HG02642 (cell line): ENCODE measurements around the gene PER2.

Experiments
- ATAC-seq: cut with Tn5 transposase; IDR thresholded peaks from one replicate; pipeline ENCODE4 v1.9.1; 2021; ENCODE audit warnings: mild to moderate bottlenecking; ENCODE audit not compliant: unreplicated experiment, poor library complexity

PER2 gene

DNA sequence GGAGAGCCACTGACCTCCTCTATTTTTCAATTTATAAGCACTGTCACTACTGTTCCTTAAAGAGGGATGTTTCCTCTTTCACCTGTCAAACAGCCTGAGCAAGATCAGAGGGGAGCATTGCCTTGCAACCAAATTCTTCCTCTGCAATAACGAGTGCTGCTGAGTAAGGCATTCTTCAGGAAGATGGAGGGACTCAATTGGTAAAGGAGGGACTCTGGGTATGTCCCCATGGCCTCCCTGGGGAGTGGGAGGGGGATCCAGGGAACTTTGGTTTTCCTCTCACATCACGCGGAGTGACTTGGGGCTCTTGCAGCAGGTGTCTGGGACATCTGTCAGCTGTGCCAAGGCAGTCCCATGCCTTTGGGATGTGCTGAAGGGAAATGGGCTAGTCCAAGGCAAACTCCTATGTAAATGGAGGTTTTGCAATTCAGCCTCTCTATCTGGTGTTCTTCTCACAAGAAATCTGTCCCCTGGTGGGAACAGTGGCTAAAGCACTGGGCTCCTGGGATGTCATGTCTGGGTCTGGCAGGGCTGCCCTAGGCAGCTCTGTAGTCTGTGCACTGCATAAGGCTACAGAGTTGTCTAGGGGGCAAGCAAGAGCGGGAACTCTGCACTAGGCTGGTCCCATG lies 34.2 kb downstream of the PER2 start:
- no peak for ATAC-seq

DNA sequence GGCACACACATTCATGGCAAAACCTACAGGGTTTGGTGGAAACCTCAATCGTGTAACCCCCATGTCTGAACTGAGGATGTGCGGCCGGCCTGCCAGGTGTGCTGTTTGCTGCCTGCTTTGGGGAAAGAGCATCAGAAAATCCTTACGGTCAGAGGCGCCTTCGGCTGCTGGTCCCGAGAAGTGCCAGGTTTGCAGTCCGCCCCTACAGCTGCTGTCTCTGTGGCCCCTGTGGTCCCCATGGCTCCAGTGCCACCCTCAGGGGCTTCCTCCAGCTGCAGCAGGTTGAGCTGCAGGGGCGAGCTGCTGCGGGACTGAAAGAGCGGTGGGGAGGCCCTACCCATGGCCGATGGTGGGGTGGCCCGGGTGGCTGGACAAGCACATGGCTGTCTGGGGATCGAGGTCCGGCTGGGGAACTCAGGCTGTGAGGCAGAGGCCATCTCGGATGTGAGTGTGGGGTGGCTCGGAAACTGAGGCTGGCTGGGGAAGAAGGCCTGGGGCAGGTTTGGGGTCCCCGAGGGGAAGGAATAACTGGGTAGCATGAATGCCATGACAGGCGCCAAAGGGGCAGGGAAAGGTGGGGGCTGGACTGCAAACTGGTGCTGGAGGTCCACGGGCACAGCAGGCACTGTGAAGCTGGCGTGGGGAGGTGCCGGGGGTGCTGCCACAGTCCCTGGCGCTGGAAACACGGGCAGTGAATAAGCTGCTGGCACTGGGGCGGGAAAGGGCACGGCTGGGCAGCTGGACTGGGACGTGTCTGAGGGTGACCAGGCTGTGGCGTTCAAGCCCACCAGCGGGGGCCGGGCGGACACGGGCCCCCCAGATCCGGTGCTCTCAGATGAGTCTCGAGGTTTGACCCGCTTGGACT lies 35.4 kb downstream of the PER2 start:
- ATAC-seq = no peak

DNA sequence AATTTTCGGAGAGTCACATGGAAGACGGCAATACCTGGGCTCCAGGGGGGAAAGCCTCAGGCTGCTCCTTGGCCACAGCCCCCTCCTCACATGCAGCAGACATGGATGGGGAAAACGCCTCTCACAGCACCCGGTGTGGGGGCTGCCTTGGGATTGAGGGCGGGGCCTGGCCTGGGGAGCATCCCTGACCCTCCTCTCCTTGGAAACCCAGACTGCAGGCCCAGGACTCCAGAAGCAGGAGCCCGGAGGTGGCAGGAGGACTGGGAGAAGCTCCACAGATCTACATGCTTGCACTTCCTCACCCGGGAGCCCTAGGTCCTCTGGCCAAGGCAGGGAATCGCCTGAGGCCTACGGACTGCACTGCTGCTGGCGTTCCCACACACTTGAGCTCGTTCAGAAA lies 36.4 kb downstream of the PER2 start:
- ATAC-seq = no peak

DNA sequence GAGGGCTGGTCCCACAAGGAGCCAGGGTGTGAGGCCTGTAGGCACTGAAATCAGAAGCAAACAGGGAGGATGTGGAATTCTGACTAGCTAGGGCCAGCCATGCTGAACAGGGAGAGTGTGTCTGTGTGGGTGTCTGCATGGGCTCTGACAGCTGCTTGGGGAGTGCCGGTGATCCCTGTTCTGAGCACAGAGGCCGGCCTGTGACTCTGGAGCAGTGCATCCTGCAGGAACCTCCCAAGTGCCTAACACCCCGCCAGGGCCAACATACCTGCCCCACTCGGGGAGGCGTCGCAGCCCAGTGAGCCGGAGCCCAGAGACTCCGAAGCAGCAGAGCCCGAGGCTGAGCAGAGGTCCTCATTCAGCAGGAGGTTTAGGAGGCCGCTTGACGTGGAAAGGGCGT lies 37.1 kb downstream of the PER2 start:
- ATAC-seq = no peak

DNA sequence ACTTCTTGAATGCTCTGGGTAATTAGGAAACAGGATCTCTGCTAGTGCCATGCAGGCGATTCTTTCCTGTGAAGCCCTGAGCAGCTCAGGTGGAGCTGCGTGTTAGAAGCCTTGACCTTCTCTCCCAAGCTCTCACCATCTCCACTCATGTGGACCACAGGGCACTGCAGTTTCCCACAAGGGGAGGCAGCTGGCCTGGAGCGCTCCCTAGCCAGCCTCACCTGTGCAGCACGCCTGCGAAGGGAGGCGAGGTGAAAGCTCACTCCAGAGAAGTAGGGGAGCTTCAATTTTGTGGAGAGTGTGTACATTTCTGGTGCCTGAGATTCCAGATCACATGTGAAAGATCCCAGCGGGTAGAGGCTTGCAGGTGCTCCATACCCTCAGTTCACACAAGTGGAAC lies 37.5 kb downstream of the PER2 start:
- ATAC-seq = no peak

DNA sequence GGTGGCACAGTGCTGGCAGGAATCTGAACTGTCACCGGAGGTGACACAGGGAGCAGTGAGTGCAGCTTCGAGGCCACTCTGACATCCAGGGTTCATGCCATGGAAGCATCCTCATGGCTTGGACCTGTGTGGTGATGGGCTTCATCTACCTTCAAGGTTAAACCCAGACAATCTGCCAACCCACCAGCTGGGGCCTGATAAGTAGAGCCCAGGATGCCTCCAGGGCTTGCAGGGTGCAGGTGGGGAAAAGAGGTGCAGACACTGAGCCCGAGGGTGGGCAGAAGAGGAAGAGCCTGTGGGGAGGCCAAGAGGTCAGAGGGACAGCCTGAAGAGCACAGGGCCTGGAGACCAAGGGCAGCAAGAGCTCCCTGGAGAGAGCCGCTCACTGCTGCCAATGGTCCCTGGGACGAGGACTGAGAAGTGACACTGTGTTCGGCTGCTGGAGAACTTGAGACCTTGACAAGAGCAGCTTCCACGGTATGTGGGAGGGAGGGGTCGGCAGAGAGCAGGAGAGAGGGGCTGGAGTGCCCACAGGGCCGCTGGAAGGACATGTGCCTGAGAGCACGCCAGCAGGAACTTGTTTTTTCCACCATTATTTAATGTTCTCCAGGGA lies 40.5 kb downstream of the PER2 start:
- no peak for ATAC-seq

DNA sequence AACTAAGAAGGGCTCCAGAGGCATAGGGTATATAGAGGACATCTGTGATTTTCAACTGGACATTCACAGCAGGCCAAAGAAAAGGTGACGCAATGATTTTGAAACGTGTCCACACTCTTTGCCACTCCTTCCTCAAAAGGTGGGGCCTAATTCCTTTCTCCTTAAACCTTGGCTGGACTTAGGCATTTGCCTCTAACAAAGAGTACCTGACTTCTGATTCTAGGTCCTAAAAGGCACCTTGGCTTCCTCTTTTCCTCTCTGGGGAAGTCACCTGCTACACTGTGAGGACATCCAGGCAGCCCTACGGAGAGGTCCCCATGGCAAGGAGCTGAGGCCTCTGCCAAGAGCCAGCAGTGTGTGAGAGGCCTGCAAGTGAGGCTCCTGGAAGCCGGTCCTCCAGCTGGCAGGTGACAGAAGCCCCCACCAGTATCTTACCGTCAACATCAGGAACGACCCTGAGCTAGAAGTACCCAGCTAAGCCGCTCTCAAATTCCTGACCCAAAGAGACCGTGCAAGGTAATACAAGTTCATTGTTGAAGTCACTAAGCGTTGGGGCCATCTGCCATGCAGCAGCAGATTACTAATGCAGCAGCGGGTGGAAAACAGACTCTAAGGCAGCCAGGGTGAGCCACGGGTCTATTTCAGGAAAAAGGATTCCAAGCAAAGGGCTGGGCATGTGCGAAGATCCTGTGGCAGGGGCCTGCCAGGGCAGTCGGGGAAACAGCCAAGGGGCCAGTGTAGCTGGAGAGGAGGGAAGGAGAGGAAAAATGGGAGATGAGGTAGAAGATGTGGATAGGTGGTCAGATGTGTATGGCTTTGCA lies 41.2 kb downstream of the PER2 start:
- ATAC-seq = no peak

DNA sequence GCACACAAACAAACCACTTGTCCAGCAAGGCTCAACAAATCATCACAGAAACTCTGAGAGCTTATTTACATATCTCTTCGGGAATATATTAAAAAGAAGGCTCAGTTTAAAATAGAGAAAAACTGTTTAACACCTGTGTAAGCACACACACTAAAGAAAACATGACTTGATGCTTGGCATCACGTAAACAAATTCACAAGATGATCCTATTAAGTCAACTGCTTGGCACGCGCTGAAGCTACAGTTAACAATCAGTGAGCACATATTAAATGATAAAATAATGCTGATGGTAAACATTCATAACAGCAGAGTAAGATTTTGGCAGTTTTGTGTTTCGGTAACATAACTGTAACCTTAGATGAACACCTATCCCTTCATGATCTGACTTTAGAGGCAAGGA lies 44.3 kb downstream of the PER2 start:
- no peak for ATAC-seq

DNA sequence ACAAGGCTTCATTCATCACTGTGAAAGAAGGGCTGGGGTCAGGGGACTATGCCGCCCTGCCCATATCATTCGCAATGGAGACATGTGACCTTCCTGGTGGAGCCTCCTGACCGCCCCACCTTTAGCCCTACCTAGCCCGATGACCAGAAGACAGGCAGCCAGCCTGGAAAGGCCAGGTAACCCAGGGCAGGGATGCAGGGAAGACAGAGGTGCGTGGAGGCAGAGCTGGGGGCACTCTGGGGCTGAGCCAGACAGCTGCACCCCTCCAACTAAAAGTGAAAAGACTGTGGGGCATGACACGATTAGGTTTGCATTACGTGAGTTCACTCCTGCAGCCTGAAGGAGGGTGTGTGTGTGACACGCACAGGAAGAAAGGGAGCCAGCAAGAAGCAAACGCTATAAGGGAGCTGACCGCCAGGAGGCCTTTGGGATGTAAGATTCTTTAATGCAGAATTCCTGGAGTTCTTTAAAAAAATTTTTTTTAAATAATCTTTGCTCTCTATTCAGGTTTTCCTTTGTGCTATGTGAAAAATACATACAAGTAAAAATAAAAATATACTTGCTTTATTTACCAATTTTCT lies 44.8 kb downstream of the PER2 start:
- ATAC-seq = no peak

DNA sequence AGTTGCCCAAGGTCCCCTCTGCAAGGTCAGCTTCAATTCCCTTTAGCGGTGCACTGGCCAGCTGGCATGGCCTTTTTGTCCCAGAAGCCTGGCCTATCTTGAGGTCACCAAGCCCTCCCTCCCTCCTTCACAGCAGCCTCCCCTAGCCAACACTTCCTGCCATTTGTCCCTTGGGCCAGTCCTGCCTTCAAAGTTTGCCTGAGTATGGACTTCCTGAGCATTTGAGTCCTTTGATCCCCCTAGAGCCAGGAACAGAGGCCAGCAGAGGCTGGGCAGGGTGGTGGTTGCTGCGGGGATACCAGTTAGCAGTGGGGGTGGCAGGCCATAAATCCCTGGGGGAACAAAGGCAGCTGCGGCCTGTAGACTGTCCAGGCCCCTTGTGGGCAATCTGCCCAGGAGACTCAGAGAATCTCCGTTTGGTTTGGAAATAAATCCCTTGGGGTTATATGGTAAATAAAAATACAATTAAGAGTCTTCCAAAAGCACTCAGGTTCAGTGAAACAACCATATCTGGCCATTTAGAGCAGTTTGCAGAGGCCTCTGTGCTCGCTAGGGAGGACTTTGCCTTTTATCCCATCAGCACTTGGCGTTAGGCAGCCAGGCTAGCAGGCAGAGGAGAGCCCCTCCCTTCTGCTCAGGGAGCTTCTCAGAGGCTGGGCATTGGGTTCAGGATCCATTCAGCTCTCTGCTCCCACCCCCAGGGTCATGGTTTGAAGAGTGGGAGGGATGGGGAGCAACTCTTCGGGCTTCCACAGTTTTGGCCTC lies 45.5 kb downstream of the PER2 start:
- no peak for ATAC-seq

DNA sequence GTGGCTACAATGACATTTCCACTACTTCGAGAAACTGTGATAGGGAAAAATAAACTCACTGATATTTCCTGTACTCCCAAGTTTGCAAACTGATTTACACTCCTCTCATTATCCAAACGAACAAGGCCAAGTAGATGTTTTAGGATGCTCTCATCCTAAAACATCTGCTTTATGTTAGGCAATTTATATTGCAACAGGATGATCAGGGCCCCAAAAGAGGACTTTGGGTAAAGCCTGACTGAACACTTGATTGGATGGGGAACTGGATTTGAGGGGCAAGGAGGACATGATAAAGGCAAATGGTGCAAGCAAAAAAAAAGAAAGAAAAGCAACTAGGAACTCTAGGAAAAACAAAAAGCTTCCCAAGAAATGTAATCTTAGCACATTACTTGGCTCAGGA lies 46.4 kb downstream of the PER2 start:
- ATAC-seq = no peak

DNA sequence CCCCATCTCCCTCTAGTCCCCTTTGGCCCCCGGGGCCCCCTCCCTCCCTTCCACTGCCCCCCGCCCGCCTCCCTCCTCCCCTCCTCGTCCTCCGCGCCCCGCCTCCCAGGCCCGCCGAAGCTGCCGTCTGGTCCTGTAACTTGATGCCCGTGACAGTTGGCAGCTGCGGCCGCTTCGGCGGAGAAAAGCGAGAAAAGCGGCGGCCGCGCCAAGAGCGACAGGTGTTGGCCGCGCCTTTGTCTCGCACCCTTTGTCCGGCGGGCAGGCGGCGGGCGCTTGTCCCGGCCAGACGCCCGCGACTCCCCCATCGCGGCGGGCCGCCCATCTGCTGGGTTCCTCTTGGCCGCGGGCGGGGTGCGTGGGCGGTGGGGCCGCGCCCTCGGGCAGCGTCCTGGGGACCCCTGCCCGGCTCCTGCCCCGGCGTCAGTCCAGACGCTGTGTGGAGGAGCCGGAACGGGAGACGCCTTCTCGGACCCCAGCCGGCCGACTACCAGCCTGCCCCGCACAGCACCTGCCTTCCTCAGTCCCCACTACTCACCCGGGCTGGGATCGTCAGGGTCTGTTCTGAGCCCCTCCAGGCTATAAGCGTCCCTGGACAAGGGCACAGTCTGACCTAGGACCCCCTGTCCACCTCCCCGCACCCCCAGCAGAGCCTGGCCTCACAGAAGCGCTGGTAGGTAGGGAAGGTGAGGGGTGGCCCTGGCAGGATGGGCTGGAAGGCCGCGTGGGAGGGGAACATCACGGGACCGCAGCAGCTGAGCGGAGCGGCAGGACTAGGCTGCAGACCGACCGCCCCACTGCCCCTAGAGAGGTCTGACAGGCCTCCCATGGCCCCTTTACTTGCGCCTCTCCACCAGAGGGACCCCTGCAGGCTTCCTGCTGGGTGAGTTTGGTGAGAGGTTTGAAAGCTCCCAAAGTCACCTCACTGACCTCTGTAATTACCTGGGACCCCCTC lies 47.4 kb downstream of the PER2 start:
- ATAC-seq = no peak

DNA sequence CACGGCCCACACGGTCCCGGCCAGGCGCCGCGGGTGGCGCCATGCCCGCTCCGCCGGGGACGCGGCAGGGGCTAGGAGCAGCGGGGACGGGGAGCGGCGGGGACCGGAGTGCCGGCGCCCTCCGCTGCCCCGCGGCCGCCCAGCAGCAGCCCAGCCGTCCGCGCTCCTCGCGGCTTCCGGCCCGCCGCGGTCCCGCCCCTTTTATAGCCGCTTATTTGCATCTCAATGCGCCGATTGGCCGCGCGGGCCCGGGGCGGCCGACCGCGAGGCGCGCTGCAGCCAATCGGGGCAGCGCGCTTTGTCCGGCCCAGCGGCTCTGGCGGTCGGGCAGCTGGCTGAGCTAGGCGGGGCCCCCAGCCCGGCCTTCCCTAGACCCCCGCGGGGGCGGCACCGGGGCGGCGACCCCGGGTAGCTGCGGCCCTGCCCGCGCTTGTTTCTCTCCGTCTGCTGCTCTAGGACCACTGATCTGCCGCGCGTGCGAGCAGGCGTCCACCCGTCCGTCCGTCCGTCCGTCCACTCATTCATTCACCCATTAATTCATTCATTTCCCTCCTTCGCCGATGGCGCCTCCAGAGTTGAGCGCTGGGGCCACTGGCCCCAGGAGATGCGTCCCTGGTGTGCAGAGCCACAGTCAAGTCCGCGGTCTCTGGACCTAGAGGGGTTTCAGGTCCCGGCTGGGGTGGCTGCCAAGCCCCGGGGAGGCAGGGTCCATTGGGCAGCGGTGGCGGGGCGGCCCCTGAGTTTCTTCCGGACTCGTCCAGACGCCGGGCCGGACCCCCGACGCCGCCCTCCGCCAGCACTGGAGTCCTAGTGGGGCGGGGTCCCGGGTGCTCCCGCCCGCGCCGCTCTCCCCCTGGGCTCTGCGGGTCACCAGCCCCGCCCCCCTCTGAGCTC lies 48.3 kb downstream of the PER2 start, which contains the start of gene HES6:
Gene HES6, minus strand, starts transcription at position 176 of the 894 bp plus-strand sequence. Its CDS starts 133 bp downstream, at position 43.
- peak; percentile 83 for ATAC-seq

DNA sequence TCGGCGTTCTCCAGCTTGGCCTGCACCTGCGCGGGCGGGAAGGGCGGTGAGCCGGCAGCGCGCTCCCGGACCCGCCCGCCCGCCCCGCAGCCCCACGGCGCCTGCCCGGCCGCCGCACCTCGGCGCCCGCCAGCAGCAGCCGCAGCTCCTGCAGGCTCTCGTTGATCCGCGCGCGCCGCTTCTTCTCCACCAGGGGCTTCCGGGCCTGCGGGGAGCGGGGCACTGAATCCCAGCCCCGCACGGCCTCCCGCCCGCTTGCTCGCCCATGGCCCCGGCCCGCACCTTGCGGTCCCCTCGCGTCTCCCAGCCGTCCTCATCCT lies 48.9 kb downstream of the PER2 start:
- ATAC-seq = no peak

DNA sequence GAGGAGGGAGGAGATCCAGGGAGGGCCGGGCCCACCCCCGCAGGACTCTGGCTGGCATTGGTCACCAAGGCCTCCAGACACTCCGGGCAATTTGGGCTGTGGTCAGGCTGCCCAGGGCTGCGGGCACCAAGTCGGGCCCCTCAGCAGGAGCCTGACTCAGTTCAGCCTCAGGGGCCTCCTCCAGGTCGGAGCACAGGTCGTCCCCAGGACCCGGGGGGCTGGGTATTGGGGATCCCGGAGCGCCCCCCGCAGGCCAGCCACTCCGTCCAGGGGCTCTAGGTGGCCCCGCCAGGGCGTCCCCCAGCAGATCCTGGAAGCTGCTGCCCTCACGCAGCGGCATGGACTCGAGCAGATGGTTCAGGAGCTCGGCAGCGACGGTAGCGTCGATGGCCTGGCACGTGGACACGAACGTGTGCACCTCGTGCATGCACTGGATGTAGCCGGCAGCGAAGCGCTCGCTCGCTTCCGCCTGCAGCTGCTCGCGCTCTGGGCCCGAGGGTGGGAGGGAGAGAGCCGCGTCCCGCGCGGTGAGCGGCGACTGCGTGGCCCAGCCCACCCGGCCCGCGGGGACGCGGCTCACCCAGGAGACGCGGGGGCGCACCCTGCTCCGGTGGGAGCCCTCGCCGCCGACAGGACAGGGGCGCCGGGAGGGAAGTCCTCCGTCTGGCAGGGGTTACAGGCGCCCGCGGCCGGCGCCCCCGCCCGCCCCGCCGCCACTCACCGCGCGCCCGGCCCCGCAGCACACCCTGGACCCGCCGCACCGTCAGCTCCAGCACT lies 49.5 kb downstream of the PER2 start:
- ATAC-seq = peak; percentile 2

DNA sequence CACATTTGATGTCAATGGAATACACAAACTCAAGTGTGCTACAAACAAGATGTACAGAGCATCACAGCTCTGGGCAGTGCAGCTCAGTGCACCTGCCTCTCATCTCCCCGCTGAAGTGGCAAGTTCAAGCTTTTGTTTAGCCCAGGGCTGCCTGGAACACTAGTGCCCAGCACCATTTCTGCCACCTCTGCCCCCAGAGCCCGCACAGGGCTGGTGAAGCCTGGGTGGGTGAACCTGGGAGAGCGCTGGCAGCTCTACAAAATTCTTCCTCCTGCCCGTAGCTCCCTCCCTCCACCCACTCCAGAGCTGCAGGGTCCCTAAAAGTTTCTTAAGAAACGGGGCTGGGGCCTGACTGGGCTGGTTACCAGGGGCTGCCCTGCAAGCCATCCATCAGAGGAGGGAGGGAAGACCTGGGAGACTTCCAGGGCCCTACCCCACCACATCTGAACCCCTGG lies 50.1 kb downstream of the PER2 start:
- no peak for ATAC-seq
